ENCODE results near the gene NAV3.

DNA sequence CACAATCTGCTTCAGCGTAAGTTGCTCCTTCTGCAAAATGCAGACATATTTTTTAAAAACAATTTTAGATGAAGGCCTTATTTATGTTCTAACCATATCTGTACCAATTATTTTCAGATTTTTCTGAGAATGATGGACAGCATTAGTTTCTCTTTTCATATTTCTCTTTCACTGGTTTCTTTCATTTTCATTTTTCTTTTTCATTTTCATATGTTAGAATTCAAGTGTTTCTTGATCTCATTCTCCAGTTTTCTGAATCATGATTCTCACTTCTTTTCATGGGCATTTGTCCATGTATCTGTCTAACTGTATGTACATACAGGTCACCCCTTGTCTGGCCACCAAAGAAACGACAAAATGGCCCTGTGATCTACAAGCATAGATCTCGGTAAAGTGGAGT, 346.6 kb downstream of the NAV3 start:
- TF ChIP-seq EP300 (IDR thresholded peaks at IDR 0.05; ENCODE audit: low read length) (no peak), SIN3A (IDR thresholded peaks at IDR 0.05; ENCODE audit: borderline replicate concordance in 2 of 2, control insufficient read depth in 1 of 2, low read depth in 2 of 2, low read length in 2 of 2) (no peak), ELF1 (tag; IDR thresholded peaks at IDR 0.05) (no peak), PHTF2 (CRISPR knock-in tag; IDR thresholded peaks at IDR 0.05) (no peak), ZKSCAN1 (IDR thresholded peaks at IDR 0.05; ENCODE audit: low read depth, low read length) (no peak), YBX1 (IDR thresholded peaks at IDR 0.05) (no peak), FOS (IDR thresholded peaks at IDR 0.05; ENCODE audit: extremely low read depth, insufficient read length) (no peak), RNF2 (IDR thresholded peaks at IDR 0.05) (no peak), TCF7L2 (IDR thresholded peaks at IDR 0.05; ENCODE audit: low read depth, low read length) (no peak)
- TF ChIP-seq, protein P1, sequence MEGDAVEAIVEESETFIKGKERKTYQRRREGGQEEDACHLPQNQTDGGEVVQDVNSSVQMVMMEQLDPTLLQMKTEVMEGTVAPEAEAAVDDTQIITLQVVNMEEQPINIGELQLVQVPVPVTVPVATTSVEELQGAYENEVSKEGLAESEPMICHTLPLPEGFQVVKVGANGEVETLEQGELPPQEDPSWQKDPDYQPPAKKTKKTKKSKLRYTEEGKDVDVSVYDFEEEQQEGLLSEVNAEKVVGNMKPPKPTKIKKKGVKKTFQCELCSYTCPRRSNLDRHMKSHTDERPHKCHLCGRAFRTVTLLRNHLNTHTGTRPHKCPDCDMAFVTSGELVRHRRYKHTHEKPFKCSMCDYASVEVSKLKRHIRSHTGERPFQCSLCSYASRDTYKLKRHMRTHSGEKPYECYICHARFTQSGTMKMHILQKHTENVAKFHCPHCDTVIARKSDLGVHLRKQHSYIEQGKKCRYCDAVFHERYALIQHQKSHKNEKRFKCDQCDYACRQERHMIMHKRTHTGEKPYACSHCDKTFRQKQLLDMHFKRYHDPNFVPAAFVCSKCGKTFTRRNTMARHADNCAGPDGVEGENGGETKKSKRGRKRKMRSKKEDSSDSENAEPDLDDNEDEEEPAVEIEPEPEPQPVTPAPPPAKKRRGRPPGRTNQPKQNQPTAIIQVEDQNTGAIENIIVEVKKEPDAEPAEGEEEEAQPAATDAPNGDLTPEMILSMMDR (IDR thresholded peaks at IDR 0.05 in 2 of 3, conservative IDR thresholded peaks at IDR 0.05 in 1 of 3; ENCODE audit: insufficient read depth in 2 of 3, low read depth in 1 of 3, low read length in 3 of 3) = no peak
- TF ChIP-seq, protein P2, sequence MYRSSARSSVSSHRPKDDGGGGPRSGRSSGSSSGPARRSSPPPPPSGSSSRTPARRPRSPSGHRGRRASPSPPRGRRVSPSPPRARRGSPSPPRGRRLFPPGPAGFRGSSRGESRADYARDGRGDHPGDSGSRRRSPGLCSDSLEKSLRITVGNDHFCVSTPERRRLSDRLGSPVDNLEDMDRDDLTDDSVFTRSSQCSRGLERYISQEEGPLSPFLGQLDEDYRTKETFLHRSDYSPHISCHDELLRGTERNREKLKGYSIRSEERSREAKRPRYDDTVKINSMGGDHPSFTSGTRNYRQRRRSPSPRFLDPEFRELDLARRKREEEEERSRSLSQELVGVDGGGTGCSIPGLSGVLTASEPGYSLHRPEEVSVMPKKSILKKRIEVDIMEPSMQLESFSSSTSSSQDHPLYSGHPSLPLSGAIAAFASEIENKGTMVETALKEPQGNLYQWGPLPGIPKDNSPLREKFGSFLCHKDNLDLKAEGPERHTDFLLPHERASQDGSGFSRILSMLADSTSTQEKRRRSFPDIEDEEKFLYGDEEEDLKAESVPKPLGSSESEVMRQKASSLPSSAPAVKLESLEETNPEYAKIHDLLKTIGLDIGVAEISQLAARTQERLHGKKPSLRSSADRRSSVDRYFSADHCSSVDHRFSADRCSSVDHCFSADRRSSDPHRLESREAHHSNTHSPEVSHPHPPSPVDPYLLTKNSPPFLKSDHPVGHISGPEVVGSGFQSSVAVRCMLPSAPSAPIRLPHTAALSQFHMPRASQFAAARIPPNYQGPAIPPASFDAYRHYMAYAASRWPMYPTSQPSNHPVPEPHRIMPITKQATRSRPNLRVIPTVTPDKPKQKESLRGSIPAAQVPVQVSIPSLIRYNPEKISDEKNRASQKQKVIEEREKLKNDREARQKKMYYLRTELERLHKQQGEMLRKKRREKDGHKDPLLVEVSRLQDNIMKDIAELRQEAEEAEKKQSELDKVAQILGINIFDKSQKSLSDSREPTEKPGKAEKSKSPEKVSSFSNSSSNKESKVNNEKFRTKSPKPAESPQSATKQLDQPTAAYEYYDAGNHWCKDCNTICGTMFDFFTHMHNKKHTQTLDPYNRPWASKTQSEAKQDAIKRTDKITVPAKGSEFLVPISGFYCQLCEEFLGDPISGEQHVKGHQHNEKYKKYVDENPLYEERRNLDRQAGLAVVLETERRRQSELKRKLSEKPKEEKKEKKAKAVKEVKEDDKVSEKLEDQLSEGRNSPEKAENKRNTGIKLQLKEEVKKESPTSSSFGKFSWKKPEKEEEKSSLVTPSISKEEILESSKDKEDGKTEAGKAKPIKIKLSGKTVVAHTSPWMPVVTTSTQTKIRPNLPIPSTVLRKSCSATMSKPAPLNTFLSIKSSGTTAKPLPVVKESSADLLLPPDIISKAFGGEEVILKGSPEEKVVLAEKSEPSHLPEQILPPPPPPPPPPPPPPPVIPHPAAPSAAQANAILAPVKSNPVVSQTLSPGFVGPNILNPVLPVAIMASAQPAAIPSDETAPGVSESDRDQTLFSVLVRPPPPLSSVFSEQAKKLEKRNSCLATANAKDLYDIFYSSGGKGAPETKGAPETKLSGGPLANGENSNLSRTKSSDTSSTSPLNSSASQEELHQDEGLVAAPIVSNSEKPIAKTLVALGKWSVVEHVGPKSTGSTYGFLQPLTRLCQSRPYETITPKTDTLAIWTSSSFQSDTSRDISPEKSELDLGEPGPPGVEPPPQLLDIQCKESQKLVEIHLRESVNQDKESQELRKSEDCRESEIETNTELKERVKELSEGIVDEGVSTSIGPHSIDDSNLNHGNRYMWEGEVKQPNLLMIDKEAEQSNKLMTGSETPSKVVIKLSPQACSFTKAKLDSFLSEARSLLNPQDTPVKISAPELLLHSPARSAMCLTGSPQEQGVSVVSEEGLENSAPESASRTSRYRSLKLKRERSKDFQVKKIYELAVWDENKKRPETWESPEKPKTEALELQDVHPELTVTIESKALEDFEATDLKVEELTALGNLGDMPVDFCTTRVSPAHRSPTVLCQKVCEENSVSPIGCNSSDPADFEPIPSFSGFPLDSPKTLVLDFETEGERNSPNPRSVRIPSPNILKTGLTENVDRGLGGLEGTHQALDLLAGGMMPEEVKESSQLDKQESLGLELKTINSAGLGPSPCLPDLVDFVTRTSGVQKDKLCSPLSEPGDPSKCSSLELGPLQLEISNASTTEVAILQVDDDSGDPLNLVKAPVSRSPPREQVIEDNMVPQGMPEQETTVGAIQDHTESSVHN (IDR thresholded peaks at IDR 0.05; ENCODE audit: borderline replicate concordance in 1 of 2, low read depth in 1 of 2) = no peak
